Motor neuron (in vitro differentiated cells): Measurements from ENCODE around the gene ASH1L. TPM values are rescaled to one million over a fixed set of nuclear protein-coding genes. Genes with fewer than 3 reads are reported as not detected.
"Not testable (repeated sequence)": the region's sequence is repeated elsewhere in the genome, so short reads cannot be mapped to it uniquely, and the experiment has no call there.

Experiments
- ATAC-seq, 8 experiments: fragments of 200-7000 bp; cut with Tn5 transposase; replicated peaks in 6 of 8; 2 replicates each; pipeline ENCODE4 v1.8.0; 2021; ENCODE audit warnings: mild to moderate bottlenecking in 8 of 8, moderate library complexity in 8 of 8
- H3K27ac ChIP-seq, 2 donors: fragments of 250-450 bp; sonication (Bioruptor Pico); 2 replicates each; pipeline ENCODE4 v1.9.0; 2021; ENCODE audit warnings: antibody characterized with exemption in 2 of 2, mild to moderate bottlenecking in 2 of 2, moderate library complexity in 1 of 2
- H3K4me1 ChIP-seq, 2 donors: fragments of 250-450 bp; sonication (Bioruptor Pico); replicated peaks in 1 of 2; 2 replicates each; pipeline ENCODE4 v1.6.1; 2021; ENCODE audit warnings: antibody characterized with exemption in 2 of 2, mild to moderate bottlenecking in 2 of 2, moderate library complexity in 1 of 2
- H3K4me3 ChIP-seq, 5 donors: fragments of 250-450 bp; sonication (Bioruptor Pico); 2 replicates each; pipeline ENCODE4 v1.9.0; 2021; ENCODE audit warnings: antibody characterized with exemption in 5 of 5, mild to moderate bottlenecking in 5 of 5, moderate library complexity in 4 of 5
- WGBS, 10 experiments: fragments of 450-650 bp; shearing (Covaris generic); methylation state at CpG; one replicate each; pipeline ENCODE4 v1.0.0; 2022; 5-methylcytosine and 5-hydroxymethylcytosine counted together
- in situ Hi-C, 9 experiments: fragments of 400-800 bp; cut with MboI; loops; one replicate each; pipeline ENCODE4 v1.15.0; 2021; ENCODE audit warnings: low sequenced_read_pairs in 9 of 9, low pct_unique_long_range_greater_than_20kb in 2 of 9; ENCODE audit not compliant: unreplicated experiment in 9 of 9
- total RNA-seq, 8 experiments: library from RNA; unstranded; fragments of 300-600 nt; gene quantifications; 2 replicates each; pipeline versions ENCODE4 v1.2.3 to v1.2.4, GENCODE V29; 2022

Gene ASH1L
- total RNA-seq, 8 experiments from 2014 or later: 25.3 to 66.6 (median 43.0) TPM

DNA sequence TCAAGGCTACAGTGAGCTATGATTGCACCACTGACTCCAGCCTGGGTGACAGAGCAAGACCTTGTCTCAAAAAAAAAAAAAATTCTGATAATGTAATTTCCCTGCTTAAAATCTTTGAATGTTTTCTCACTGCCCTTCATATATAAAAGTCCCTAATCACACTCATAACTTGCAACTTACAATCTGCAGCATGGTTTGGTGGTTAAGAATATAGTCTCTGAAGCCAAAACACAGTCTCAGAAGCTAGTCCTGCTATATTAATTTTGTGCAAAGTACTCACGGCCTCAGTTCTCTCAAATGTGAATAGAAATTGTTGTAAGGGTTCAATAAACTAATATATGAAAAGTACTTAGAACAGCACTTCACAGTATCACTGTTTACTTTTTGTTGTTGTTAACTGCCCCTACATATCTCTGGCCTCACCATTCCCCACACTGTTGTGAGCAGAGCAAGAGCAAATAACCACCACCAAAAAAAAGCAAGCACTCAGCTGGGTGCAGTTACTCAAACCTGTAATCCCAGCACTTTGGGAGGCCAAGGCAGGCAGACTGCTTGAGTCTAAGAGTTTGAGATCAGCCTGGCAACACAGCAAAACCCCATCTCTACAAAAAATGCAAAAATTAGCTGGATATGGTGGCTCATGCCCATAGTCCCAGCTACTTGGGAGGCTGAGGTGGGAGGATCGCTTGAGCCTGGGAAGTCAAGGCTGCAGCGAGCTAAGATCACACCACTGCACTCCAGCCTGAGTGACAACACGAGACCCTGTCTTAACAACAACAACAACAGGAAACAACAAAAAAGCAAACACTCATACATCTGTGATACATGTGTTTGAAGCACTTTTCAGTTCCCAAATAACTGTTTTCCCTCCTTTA, 22.4 kb downstream of the ASH1L start:
- in situ Hi-C loops: no loop called here
- no peak for ATAC-seq
- no peaks in the 10 kb centered on the region for H3K4me1 ChIP-seq
- no peak overlapping the region for H3K4me3 ChIP-seq
- 57 to 100% (median 99%) methylated on average over 1 to 4 of the region's 4 CpGs; no CpG with 5 or more reads in 2 of the 10 experiments for WGBS, 10 experiments
- H3K27ac ChIP-seq: no peak overlapping the region

DNA sequence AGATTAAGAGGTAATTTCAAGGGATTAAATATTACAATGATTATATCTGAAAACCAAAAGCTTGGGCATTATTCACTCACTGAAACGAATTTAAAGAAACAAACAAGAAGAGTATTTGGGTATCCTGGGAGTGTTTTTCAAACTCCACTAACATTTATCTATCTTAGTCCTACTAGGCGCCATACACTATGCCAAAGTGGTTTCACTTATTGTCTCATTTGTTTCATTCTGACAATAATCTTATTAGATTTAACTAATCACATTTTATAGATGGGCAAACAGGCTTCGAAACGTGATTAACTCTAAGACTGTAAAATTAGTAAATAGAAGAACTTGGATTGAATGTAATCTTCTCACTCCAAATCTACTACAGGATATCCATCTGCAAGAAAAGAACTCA, 25.4 kb downstream of the ASH1L start:
- H3K27ac ChIP-seq: no peak overlapping the region

DNA sequence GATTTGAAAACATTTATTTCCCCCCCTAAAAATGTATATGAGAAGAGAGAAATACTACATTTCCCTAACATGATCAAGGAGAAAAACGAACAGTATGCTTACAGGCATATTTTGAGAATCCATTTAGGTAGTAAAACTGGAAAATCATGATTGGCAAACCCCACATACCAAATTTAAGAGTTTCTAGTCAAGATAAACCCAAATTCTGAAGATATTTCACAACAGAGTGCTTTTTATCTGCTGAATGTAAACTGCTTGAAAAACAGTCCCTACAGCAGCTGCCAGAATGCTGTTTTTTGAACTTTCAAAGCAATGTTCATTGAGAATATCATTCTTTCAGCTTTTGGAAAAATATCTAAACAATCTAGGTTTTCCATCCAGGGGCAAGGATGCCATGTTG, 31.0 kb downstream of the ASH1L start:
- Histone ChIP-seq H3K4me1 (peaks cover 5 to 7% of the 10 kb centered on the region in 2 donors), H3K4me3 (no peak overlapping the region), H3K27ac (no peak overlapping the region)
- in situ Hi-C loops: no loop called here
- no peak for ATAC-seq
- WGBS, 10 experiments: 10 to 100% (median 84%) methylated on average over 1 of the region's 1 CpG; no CpG with 5 or more reads in 2 of the 10 experiments

More for the DNA sequence above, 25.4 kb downstream of the ASH1L start:
- 85 to 100% (median 97%) methylated on average over 1 to 4 of the region's 4 CpGs for WGBS, 10 experiments
- Histone ChIP-seq H3K4me1 (no peaks in the 10 kb centered on the region), H3K4me3 (no peak overlapping the region)
- no peak for ATAC-seq
- in situ Hi-C loops: no loop called here

DNA sequence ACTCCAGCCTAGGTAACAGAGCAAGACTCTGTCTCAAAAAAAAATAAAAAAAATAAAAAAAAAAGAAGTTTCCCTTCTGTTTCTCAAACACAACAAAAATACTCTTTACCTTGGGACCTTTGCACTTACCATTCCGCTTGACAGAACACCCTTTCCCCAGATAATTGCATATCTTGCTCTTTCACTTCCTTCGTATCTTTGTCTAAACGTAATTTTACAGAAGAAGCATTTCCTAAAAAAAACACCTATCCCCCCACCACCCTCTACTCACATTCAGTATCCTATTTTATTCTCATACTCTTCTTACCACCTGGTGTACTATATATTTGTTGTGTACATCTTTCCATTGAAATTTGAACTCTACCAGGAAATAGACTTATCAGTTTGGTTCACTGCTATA, 32.7 kb downstream of the ASH1L start:
- ATAC-seq: no peak
- H3K27ac ChIP-seq: no peak overlapping the region
- WGBS, 10 experiments: 93 to 100% (median 100%) methylated on average over 2 to 3 of the region's 3 CpGs
- H3K4me1 ChIP-seq: peaks cover 5 to 7% of the 10 kb centered on the region in 2 donors
- no peak overlapping the region for H3K4me3 ChIP-seq
- in situ Hi-C loops: no loop called here

DNA sequence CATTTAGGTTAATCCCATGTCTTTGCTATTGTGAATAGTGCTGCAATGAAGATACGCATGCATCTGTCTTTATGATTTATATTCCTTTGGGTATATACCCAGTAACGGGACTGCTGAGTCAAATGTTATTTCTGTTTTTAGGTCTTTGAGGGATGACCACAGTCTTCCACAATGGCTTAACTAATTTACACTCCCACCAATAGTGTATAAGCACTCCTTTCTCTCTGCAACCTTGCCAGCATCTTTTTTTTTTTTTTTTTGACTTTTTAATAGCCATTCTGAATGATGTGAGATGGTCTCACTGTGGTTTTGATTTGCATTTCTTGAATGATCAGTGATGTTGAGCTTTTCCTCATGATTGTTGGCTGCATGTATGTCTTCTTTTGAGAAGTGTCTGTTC, 33.5 kb downstream of the ASH1L start:
- H3K4me3 ChIP-seq: no peak overlapping the region
- WGBS, 10 experiments: 63 to 100% (median 78%) methylated on average over 1 to 2 of the region's 2 CpGs; no CpG with 5 or more reads in 1 of the 10 experiments
- H3K4me1 ChIP-seq: peaks cover 5 to 7% of the 10 kb centered on the region in 2 donors
- H3K27ac ChIP-seq: no peak overlapping the region
- in situ Hi-C loops: no loop called here
- ATAC-seq: peak in 5 of 8 experiments; percentile 24 to 84 (median 42)

DNA sequence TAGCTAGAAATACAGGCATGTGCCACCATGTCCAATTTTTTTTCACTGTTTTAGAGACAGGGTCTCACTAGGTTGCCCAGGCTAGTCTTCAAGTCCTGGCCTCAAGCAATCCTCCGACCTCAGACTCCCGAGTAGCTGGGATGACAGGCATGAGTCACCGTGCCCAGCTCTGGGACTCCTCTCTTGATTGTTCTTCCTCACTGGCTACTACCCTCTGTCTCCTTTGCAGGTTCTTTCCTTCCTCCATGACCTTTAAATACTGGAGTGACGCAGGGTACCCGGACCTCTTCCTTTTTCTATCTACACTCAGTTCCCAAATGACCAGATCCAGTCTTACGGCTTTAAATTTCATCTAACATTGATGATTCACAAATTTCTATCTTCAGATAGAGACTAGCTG, 34.9 kb downstream of the ASH1L start:
- Histone ChIP-seq H3K4me1 (peaks cover 5 to 7% of the 10 kb centered on the region in 2 donors), H3K4me3 (no peak overlapping the region), H3K27ac (no peak overlapping the region)
- in situ Hi-C loops: no loop called here
- no peak for ATAC-seq
- WGBS, 10 experiments: 88 to 100% (median 94%) methylated on average over 1 to 6 of the region's 6 CpGs; no CpG with 5 or more reads in 2 of the 10 experiments

DNA sequence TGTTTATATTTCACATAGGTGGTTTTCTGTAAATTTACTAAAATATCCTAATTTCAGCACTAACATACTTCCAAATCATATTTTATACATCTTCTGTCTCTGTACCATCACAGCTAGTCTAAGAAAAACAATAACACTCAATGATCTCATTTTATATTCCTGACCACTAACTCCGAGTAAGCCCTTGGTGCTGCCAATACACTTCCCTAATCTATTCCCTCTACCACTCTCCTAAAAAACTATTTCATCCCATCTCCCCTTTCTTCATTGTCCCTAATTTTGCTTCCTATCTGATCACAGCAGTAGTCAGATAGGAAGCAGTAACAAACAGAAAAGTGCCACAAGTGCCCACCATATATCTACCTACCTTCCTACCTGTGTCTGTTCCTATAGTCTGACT, 36.2 kb downstream of the ASH1L start:
- H3K27ac ChIP-seq: no peak overlapping the region
- in situ Hi-C loops: no loop called here
- H3K4me3 ChIP-seq: no peak overlapping the region
- WGBS, 10 experiments: 38 to 100% (median 85%) methylated on average over 1 of the region's 1 CpG; no CpG with 5 or more reads in 2 of the 10 experiments
- no peak for ATAC-seq
- H3K4me1 ChIP-seq: peaks cover 5 to 7% of the 10 kb centered on the region in 2 donors

DNA sequence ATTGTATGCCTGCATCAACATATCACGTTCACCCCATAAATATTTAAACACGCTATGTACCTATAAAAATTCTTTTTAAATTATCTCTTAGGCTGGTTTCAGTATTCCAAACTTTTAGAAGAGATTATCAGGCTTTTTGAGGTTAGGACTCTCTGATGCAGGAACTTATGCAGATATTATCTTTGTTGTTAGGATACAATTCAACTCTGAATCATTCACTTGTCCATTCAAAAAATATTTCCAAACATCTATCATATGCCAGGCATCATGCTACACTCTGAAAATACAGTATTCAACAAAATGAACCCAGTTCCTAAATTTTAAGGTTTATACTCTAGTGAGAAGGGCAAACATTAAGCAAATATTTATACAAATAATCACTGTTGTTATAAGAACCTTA, 40.5 kb downstream of the ASH1L start:
- H3K27ac ChIP-seq: no peak overlapping the region
- in situ Hi-C loops: no loop called here
- peak in 1 of 8 experiments; percentile 28 for ATAC-seq
- H3K4me1 ChIP-seq: no peaks in the 10 kb centered on the region
- H3K4me3 ChIP-seq: no peak overlapping the region
- WGBS, 10 experiments: 22 to 100% (median 94%) methylated on average over 2 of the region's 2 CpGs; no CpG with 5 or more reads in 1 of the 10 experiments

DNA sequence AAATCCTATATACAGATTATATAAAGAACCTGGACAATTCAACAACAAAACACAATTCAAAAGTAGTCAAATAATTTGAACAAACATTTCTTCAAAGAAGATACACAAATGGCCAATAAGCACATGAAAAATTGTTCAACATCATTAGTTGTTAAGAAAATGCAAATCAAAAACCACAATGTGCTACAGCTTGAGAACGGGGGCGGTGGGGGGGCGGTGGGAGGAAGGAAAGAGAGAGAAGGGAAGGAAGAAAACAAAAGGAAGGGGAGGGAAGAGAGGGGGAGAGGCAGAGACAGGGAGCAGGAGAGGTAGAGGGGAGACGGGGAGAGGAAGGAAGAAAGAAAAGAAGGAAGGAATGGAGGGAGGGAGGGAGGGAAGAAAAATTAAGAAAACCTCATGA, 44.1 kb downstream of the ASH1L start:
- in situ Hi-C loops: no loop called here
- Histone ChIP-seq H3K4me3 (no peak overlapping the region), H3K27ac (no peak overlapping the region), H3K4me1 (no peaks in the 10 kb centered on the region)
- WGBS, 10 experiments: 40 to 87% methylated on average over 1 to 3 of the region's 4 CpGs; no CpG with 5 or more reads in 8 of the 10 experiments
- ATAC-seq: no peak

DNA sequence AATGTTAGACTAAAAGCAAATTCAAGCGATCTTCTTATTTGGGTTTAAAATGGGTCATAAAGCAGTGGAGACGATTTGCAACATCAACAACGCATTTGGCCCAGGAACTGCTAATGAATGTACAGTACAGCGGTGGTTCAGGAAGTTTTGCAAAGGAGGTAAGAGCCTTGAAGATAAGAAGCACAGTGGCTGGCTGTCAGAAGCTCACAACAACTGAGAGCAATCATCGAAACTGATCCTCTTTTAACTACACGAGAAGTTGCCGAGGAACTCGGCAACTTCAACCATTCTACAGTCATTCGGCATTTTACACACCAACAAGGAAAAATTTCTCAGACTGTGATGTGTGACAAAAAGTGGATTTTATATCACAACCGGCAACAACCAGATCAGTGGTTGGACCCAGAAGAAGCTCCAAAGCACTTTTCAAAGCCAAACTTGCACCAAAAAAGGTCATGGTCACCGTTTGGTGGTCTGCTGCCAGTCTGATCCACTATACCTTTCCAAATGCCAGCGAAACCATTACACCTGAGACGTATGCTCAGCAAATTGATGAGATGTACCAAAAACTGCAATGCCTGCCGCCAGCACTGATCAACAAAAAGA, 47.9 kb downstream of the ASH1L start:
- no peak for ATAC-seq
- in situ Hi-C loops: no loop called here
- no peaks in the 10 kb centered on the region for H3K4me1 ChIP-seq
- H3K27ac ChIP-seq: no peak overlapping the region
- no peak overlapping the region for H3K4me3 ChIP-seq
- WGBS, 10 experiments: 84 to 98% (median 95%) methylated on average over 2 to 14 of the region's 14 CpGs

DNA sequence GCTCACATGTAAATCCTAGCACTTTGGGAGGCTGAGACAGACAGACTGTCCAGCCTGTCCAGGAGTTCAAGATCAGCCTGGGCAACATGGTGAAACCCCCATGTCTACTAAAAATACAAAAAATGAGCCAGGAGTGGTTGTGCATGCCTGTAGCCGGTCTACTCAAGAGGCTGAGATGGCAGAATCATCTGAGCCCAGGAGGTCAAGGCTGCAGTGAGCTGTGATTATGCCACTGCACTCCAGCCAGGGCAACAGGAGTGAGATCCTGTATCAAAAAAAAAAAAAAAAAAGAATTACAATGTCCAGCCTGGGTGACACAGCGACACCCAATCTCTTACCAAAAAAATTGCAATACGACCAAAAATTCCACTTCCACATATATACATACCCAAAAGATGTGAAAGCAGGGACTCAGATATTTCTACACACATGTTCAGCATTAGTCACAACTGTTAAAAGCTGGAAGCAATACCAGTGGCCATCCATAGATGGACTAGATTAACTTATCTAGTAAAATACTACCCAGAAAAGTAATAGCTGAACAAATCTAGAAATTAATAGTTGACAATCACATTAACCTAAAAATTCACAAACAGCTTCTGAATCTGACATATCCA, 49.2 kb downstream of the ASH1L start:
- ATAC-seq: peak in 3 of 8 experiments; percentile 20 to 61 (median 50)
- Histone ChIP-seq H3K4me3 (no peak overlapping the region), H3K27ac (no peak overlapping the region), H3K4me1 (no peaks in the 10 kb centered on the region)
- in situ Hi-C loops: no loop called here
- WGBS, 10 experiments: 42 to 100% (median 95%) methylated on average over 1 to 3 of the region's 3 CpGs; no CpG with 5 or more reads in 2 of the 10 experiments

DNA sequence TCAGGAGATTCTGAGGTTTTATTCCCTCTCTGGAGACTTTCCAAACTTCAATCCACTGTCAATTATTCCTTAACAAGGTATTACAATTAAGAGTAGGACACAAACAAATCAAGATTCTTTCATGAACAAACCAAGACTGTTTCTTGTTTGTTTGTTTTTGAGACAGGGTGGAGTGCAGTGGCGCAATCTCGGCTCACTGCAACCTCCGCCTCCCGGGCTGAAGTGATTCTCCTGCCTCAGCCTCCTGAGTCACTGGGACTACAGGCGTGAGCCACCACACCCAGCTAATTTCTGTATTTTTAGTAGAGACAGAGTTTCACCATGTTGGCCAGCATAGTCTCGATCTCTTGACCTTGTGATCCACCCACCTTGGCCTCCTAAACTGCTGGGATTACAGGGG, 51.2 kb downstream of the ASH1L start:
- H3K4me1 ChIP-seq, H3K27ac ChIP-seq, in situ Hi-C loops, H3K4me3 ChIP-seq: not testable (repeated sequence)
- peak in 1 of 8 experiments; percentile 28 for ATAC-seq
- WGBS, 10 experiments: 20 to 100% (median 94%) methylated on average over 1 to 6 of the region's 6 CpGs; no CpG with 5 or more reads in 5 of the 10 experiments

DNA sequence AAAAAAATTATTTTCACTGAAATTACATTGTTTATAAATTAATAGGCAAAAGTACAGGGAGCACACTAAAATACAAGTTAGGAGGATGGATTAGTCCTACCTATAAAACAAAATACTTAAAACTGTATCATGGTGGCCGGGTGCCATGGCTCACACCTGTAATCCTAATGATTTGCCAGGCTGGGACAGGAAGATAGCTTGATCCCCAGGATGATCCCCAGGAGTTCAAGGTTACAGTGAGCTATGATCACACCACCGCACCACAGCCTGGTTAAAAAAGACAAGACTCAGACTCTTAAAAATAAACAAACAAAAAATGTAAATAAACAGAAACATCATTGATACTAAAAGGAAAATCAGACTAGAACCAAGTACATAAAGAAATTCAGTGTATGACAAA, 53.5 kb downstream of the ASH1L start:
- Histone ChIP-seq H3K4me1 (no peaks in the 10 kb centered on the region), H3K27ac (no peak overlapping the region), H3K4me3 (no peak overlapping the region)
- in situ Hi-C loops: no loop called here
- 83 to 100% (median 98%) methylated on average over 1 to 2 of the region's 2 CpGs; no CpG with 5 or more reads in 2 of the 10 experiments for WGBS, 10 experiments
- no peak for ATAC-seq
